ENCODE measurements around the gene ZC3HAV1L.
"Not testable (repeated sequence)": the region's sequence is repeated elsewhere in the genome, so short reads cannot be mapped to it uniquely, and the experiment has no call there.

The ZC3HAV1L gene, protein sequence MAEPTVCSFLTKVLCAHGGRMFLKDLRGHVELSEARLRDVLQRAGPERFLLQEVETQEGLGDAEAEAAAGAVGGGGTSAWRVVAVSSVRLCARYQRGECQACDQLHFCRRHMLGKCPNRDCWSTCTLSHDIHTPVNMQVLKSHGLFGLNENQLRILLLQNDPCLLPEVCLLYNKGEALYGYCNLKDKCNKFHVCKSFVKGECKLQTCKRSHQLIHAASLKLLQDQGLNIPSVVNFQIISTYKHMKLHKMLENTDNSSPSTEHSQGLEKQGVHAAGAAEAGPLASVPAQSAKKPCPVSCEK

GRCh38 chr7:139035586-139036353 lies at the start of gene ZC3HAV1L:
Gene ZC3HAV1L (minus strand): TSS chr7:139036042. CDS start chr7:139036017, 25 bp downstream.
- peak; percentile 44 to 66 for DNase-seq (ENCODE audit: low read depth in 2 of 2)

DNA sequence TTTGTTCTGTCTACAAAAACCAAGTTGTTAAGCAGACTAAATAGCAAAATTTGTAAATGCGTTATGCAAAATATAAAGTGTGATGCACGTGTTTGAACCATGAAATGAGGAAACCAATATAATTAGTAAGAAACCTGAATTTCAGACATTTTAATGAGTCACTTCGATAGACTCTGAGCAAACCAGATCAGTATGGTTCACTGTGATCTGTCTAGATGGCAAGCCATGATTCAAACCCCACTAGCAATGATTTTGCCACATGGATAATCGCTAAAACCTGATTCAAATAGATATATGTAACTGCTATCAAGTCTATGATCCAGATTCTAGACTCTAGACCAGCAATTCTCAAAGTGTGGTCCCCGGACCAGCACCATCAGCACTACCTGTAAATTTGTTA lies 48.9 kb upstream of the ZC3HAV1L start:
- no peak for DNase-seq (ENCODE audit: low read depth in 2 of 2)

DNA sequence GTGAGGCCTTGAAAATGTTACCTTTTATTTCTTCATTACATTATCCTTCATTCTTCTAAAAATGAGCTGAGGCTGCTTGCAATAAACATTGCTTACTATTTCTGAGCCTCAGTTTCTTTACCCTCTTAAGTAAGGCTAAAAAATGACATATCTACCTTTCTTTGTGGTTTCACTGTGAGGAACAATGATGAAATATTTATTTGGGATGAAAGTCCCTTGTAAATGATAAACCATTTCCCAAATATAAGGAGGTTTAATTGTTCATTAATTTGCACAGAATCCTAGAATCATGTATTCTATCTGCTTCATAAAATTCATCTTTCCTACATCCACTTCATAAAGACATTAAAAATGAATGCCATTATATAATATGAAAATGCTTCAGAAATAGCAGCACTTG lies 45.7 kb upstream of the ZC3HAV1L start:
- DNase-seq (ENCODE audit: low read depth in 2 of 2) = no peak

DNA sequence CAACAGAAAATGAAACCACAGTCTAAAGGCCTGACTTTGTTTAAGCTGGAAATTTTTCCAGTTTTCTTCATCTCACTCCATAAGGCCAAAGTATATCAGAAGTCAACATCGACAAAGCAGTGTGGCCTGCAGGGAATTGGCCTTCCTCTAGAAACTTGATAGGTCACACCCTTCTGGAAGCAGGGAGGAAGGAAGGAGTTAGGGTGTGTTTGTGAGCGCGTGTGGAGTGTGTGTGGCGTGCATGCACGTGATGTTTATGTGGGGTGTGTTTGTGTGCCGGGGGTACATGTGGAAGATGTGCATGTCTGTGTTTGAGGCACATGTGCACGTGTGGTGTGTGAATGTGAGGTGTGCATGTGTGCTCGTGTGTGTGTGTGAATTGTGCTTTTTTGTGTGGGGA lies 45.1 kb upstream of the ZC3HAV1L start:
- DNase-seq (ENCODE audit: low read depth in 2 of 2) = no peak

- DNase-seq (ENCODE audit: low read depth in 2 of 2) = no peak
Observed at GRCh38 chr7:139079861-139080260, 44.0 kb upstream of the ZC3HAV1L start.

DNA sequence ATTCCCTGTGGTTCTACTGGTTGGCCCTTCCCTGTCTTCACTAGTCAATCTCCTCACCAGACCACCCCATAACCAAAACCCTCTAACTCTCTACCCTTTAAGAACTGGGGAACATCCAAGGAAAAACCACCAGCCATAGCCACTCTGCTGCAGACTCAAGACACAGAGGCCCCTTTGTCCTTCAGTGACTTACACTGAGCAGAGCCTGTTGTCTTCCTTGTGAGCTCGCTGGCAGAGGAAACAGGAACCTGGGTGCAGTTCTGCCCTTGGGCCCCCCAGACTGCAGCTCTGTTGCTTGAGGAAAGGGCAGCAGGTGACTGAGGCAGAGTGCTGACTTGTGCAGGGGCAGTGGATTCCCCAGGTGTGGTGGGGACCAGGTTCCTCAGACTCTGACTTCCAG lies 43.1 kb upstream of the ZC3HAV1L start:
- no peak for DNase-seq (ENCODE audit: low read depth in 2 of 2)

DNA sequence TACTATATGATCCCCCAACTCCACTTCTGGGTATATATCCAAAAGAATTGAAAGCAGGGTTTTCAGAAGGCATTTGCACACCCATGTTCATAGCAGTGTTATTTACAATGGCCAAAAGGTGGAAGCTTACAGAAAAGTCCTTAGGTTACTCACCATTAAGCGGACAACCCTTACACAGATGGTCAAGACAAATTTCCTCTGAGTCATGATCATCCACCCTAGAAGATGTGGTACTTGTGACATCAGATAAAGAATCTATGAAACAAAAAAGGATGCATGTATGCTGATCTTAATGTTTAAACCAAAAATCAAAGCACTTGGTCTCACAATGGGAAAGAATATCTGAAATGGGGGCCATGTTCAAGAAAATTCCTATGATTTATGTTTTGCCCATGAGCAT lies 42.6 kb upstream of the ZC3HAV1L start:
- DNase-seq (ENCODE audit: low read depth in 2 of 2) = no peak

- not testable (repeated sequence) for DNase-seq (ENCODE audit: low read depth in 2 of 2)
Observed at GRCh38 chr7:139077706-139078105, 41.9 kb upstream of the ZC3HAV1L start.

- DNase-seq (ENCODE audit: low read depth in 2 of 2) = no peak
Observed at GRCh38 chr7:139075871-139076686, 40.2 kb upstream of the ZC3HAV1L start.

GRCh38 chr7:139075031-139075652 lies 39.3 kb upstream of the ZC3HAV1L start:
- no peak for DNase-seq (ENCODE audit: low read depth in 2 of 2)

GRCh38 chr7:139072796-139073195 lies 37.0 kb upstream of the ZC3HAV1L start:
- DNase-seq (ENCODE audit: low read depth in 2 of 2) = no peak

DNA sequence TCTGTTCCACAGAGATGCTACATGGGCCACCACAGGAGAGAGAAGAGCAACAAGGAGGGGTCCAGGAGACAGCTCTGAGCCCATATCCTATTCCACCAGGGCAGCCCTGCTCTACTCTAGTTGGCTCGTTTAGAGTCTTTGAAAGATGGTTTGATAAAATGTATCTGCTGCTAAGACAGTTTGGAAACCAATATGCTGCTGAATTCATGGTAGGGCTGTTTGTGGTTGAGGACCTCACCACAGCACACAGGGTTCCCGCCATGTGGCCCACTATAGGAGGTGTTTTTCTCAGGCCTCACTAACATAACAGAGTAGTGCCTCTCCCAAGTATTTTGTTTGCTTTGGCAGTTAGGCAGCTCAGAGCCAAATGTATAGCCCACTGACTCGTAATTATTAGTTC lies 35.8 kb upstream of the ZC3HAV1L start:
- no peak for DNase-seq (ENCODE audit: low read depth in 2 of 2)

DNA sequence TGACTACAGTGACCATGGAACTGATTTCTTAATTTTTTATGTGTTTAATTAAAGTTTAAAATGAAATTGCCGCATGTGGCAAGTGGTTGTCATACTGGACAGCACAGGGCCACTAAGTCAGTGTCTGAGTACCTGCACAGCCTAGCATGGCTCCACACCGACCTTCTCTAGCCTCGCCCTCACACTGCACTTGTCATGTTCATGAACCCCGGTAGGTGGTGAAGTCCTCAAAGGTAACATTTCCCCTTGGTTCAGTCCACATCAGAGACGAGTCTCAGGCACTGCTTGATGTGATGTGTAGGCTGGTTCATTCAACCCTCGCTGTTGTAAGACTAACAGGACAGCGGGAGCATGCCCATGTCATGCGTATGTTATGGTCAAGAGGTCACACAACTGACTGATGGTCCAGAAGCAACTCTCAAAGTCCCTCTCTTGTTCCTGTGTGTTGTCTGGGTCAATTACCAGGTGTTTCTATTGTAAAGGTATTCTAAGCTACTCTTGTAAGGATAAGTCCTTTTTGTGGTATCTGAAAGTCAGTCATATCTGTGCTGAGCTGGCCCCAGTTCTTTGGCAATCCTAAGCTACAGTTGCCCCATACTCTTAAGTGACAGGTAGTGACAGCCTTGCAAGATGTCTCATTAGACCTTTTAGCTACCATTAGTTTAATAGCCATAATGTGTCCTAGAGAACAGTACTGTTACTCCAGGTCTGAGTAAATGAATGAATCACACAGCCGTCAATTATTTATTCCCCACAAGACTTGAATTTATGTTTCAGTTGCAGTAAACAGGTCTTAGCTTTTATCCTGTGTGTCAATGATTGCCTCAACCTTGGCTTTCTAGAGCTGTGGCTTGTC lies 32.9 kb upstream of the ZC3HAV1L start:
- DNase-seq (ENCODE audit: low read depth in 2 of 2) = no peak

DNA sequence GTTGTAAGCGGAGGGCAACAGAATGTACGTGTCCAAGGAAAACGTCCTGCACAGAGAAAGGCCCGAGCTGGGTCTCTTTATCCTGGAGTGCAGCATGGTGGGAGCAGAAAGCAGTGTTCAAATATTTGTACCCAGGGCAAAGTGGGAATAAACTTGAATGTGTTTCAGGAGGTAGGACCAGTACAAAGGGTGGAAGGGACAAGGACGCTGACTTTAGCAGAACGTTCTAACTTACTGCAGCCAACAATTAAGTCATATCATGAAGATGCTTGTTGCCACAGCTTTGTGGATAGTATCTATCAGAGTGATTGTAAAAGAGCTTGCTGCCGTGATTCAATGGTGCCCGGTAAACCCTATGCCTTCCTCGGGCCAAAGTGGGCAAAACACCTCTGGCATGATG lies 30.5 kb upstream of the ZC3HAV1L start:
- no peak for DNase-seq (ENCODE audit: low read depth in 2 of 2)

- no peak for DNase-seq (ENCODE audit: low read depth in 2 of 2)
Observed at GRCh38 chr7:139065323-139065722, 29.5 kb upstream of the ZC3HAV1L start.

DNA sequence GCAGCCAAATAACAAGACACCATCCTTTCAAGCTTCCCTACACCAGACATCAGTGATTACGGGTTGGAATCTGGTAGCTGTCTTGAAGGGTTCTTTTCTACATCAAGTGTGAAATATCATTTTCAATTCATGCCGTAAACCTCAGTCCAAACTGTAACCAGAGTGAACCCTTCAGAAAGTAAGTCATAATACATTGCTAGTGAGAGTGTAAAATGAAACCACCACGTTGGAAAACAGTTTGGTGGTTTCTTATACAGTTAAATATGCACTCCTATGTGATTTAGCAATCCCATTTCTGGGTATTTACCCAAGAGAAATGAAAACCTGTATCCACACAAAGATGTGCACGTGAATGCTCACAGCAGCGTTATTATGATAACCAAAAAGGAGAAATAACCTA lies 25.6 kb upstream of the ZC3HAV1L start:
- no peak for DNase-seq (ENCODE audit: low read depth in 2 of 2)

DNA sequence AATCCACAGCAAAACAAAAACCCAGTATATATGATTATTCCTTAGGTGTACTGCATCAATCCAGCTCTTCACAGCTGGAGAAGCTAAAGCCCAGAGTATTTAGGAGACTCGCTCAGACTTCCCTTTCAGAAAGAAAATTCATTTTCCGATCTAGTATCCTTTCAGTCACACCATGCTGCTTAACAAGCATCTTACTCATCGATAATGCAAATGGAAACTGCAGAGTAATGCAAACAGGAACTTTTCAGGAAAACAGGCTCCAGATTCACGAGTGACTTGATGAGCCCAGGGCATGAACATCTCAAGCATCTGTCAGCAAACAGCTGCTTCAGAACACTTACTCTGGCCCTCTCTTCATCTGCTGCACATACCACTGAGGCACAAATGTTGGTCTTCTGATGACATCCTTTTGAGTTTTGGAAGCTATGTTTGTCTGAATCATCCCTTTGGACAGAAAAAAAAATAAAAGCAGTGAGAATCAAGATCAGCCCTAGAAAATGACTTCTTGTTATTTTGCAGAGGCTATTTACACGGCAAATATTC lies 24.9 kb upstream of the ZC3HAV1L start:
- DNase-seq (ENCODE audit: low read depth in 2 of 2) = no peak

- no peak for DNase-seq (ENCODE audit: low read depth in 2 of 2)
Observed at GRCh38 chr7:139059905-139060304, 24.1 kb upstream of the ZC3HAV1L start.

DNA sequence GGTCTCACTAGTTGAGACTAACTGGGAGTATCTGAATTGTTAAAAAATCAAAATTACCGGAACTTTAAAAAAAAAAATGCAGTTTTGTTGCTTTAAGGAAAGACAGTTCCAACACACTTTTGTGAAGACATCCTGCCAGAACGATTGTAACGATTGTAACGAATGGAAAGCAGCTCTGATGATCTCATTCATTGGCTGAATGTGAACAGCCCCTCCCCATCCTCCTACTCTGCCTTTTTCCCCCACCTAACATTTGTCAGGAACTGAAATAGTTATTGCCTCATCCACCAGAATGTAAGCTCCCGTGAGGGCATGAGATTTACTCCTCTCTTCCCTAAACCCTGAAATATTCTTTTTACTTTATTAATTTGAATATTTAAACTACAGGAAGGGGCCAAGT lies 23.1 kb upstream of the ZC3HAV1L start:
- DNase-seq (ENCODE audit: low read depth in 2 of 2) = no peak

DNA sequence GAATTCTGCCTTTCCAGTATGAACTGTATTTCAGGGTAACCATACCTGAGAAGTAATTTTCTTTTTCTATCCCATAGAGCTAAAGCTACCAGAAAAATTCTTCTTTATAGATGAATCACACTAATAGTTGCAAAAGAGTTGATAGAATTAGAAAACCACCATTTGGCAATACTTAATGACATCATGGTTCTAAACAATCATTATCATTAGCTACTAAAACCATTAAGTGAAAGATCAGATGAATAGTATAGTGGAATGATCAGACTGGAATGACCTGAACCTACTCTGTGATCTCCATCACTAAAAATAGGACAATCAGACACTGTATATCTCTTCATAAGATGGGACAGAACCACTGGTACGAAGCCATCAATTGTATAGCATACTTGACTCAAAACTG lies 19.8 kb upstream of the ZC3HAV1L start:
- no peak for DNase-seq (ENCODE audit: low read depth in 2 of 2)

DNA sequence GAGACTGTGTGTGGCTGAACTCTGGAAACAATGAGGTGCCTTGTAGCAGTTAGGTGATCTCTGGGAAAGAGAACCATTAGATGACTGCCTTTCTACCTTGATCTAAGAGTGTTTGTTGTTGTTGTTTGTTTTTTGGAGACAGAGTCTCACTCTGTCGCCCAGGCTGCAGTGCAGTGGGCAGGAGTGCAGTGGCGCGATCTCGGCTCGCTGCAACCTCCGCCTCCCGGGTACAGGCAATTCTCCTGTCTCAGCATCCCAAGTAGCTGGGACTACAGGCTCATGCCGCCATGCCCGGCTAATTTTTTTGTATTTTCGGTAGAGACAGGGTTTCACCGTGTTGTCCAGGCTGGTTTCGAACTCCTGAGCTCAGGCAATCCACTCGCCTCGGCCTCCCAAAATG lies 18.8 kb upstream of the ZC3HAV1L start:
- not testable (repeated sequence) for DNase-seq (ENCODE audit: low read depth in 2 of 2)

Measured in stimulated activated CD8-positive, alpha-beta memory T cell treated with anti-CD3 and anti-CD28 coated beads, Interleukin-2, amount 100 ng/mL, for 48 hours (primary cell).